Panc1 (cell line): ENCODE measurements around the gene KDM4D. TPM values are rescaled to one million over a fixed set of nuclear protein-coding genes. Genes with fewer than 3 reads are reported as not detected.

ENCODE experiments used
- ATAC-seq: fragments of 200-7000 bp; cut with Tn5 transposase; 2 replicates; pipeline ENCODE4 v1.9.1; 2020; ENCODE audit warnings: mild to moderate bottlenecking, moderate library complexity
- BruUV-seq: library from RNA; stranded (reverse); fragments of 400-500 nt; replicated peaks from 2 replicates; lab custom pipeline; 2021; lab: Mats Ljungman, UMichigan
- CTCF ChIA-PET: fragments of 300-600 bp; sonication (Branson Sonifier 250); formaldehyde crosslinking; loops from one replicate; lab custom pipeline; 2022; ENCODE audit warnings: antibody characterized with exemption; lab: Charles Lee
- POLR2A ChIA-PET: fragments of 300-600 bp; sonication (Branson Sonifier 250); formaldehyde crosslinking; loops from one replicate; lab custom pipeline; 2022; ENCODE audit warnings: antibody characterized with exemption; lab: Charles Lee
- DNase-seq: peaks from one replicate; pipeline ENCODE4 v3.0.0-alpha.2; 2010; ENCODE audit warnings: low read depth, low spot score
- H3K27ac ChIP-seq: 2 replicates; pipeline ENCODE4 v1.5.1; 2011; ENCODE audit warnings: mild to moderate bottlenecking, low read length, inconsistent platforms
- H3K27me3 ChIP-seq: fragments of 200-500 bp; sonication (Bioruptor generic); 2 replicates; pipeline ENCODE4 v1.6.0; 2014; ENCODE audit warnings: low read length, inconsistent platforms; ENCODE audit not compliant: control insufficient read depth, insufficient read depth
- H3K36me3 ChIP-seq: fragments of 200-500 bp; sonication (Bioruptor generic); 2 replicates; pipeline ENCODE4 v1.5.1; 2014; ENCODE audit warnings: inconsistent platforms, mild to moderate bottlenecking, low read length, moderate library complexity; ENCODE audit not compliant: control insufficient read depth, insufficient read depth
- H3K4me1 ChIP-seq: 2 replicates; pipeline ENCODE4 v1.5.1; 2011; ENCODE audit warnings: inconsistent platforms, mild to moderate bottlenecking, low read length, moderate library complexity; ENCODE audit not compliant: control insufficient read depth, insufficient read depth
- H3K4me3 ChIP-seq, 2 experiments: 2 replicates each; pipeline ENCODE4 v1.5.1; 2011 to 2012; ENCODE audit warnings: low read depth in 2 of 2, low read length in 2 of 2, mild to moderate bottlenecking in 2 of 2, inconsistent platforms in 1 of 2, moderate library complexity in 1 of 2
- H3K9me3 ChIP-seq: fragments of 200-500 bp; sonication (Bioruptor generic); 2 replicates; pipeline ENCODE4 v1.5.1; 2014; ENCODE audit warnings: low read depth, mild to moderate bottlenecking, inconsistent platforms, low read length, moderate library complexity; ENCODE audit not compliant: control insufficient read depth, insufficient read depth
- POLR2AphosphoS5 ChIP-seq: IDR thresholded peaks from 2 replicates; pipeline ENCODE4 v1.6.1; 2012; ENCODE audit warnings: mild to moderate bottlenecking, low read depth, low read length, moderate library complexity
- SIN3A ChIP-seq: IDR thresholded peaks from 2 replicates; pipeline ENCODE4 v1.6.1; 2012; ENCODE audit warnings: low read depth, mild to moderate bottlenecking, low read length, moderate library complexity, borderline replicate concordance; ENCODE audit not compliant: insufficient read depth
- TCF7L2 ChIP-seq: IDR thresholded peaks from 2 replicates; pipeline ENCODE4 v1.6.1; 2011; ENCODE audit warnings: mild to moderate bottlenecking, low read depth, low read length, inconsistent platforms
- in situ Hi-C: cut with HindIII; loops from 2 replicates; pipeline ENCODE4 v1.10.0; 2016; ENCODE audit warnings: low sequenced_read_pairs, low pct_unique_long_range_greater_than_20kb
- intact Hi-C: fragments of 100-400 bp; cut with micrococcal nuclease; formaldehyde crosslinking; loops from one replicate; pipeline ENCODE4 v1.10.0; 2022; ENCODE audit not compliant: unreplicated experiment
- total RNA-seq: library from RNA; stranded (reverse); gene quantifications from one replicate; pipeline ENCODE4 v1.2.1, GENCODE V29; 2021; ENCODE audit not compliant: unreplicated experiment
- TF ChIP-seq, protein P1 (sequence below), 2 experiments: IDR thresholded peaks; 2 replicates each; pipeline ENCODE4 v1.6.1; 2011 to 2012; ENCODE audit warnings: low read depth in 2 of 2, control low read depth in 1 of 2, low read length in 1 of 2, mild to moderate bottlenecking in 1 of 2, moderate library complexity in 1 of 2; ENCODE audit not compliant: insufficient read depth in 1 of 2
- TF ChIP-seq, protein P2 (sequence below): fragments of 450-650 bp; IDR thresholded peaks from 2 replicates; pipeline ENCODE4 v1.5.1; 2017; ENCODE audit warnings: mild to moderate bottlenecking

KDM4D gene
- total RNA-seq, 1 experiment from 2014 or later = 0.87 TPM

DNA sequence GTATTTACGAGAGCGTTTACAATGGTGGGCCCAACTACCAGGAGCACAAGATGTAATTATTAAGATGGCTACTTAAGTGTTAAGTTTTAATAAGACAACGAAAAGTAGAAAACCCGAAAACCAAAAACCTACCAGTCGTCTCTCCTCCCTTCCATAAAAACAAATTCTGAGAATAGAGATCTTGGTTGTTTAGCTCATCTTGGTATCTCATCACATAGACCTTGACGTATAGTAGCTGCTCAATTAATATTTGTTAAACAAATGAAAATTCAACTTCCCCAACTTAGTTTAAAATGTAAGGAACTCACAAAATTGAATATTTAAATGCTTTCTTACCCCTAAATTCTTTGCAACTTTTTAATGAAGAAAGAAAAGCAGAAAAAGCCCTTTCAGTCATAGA is 669 bp downstream of the KDM4D start:
- DNase-seq (no peak), ATAC-seq (no peak)
- CTCF ChIA-PET = no interaction called here
- BruUV-seq = no TSS peak
- Histone ChIP-seq H3K9me3 (no peaks in the 10 kb centered on the region), H3K27me3 (no peaks in the 10 kb centered on the region), H3K4me3 (peak overlapping the region; percentile 93), H3K36me3 (peaks cover 30% of the 10 kb centered on the region), H3K4me1 (peaks cover 10% of the 10 kb centered on the region; the same call in 1 of the 2 replicates), H3K27ac (peak overlapping the region; percentile 99)
- TF ChIP-seq SIN3A (no peak), POLR2AphosphoS5 (no peak), TCF7L2 (no peak)
- TF ChIP-seq, protein P1, sequence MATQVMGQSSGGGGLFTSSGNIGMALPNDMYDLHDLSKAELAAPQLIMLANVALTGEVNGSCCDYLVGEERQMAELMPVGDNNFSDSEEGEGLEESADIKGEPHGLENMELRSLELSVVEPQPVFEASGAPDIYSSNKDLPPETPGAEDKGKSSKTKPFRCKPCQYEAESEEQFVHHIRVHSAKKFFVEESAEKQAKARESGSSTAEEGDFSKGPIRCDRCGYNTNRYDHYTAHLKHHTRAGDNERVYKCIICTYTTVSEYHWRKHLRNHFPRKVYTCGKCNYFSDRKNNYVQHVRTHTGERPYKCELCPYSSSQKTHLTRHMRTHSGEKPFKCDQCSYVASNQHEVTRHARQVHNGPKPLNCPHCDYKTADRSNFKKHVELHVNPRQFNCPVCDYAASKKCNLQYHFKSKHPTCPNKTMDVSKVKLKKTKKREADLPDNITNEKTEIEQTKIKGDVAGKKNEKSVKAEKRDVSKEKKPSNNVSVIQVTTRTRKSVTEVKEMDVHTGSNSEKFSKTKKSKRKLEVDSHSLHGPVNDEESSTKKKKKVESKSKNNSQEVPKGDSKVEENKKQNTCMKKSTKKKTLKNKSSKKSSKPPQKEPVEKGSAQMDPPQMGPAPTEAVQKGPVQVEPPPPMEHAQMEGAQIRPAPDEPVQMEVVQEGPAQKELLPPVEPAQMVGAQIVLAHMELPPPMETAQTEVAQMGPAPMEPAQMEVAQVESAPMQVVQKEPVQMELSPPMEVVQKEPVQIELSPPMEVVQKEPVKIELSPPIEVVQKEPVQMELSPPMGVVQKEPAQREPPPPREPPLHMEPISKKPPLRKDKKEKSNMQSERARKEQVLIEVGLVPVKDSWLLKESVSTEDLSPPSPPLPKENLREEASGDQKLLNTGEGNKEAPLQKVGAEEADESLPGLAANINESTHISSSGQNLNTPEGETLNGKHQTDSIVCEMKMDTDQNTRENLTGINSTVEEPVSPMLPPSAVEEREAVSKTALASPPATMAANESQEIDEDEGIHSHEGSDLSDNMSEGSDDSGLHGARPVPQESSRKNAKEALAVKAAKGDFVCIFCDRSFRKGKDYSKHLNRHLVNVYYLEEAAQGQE (IDR thresholded peaks at IDR 0.05; ENCODE audit: insufficient read depth in 1 of 2, low read depth in 2 of 2, low read length in 1 of 2) = no peak
- TF ChIP-seq, protein P2, sequence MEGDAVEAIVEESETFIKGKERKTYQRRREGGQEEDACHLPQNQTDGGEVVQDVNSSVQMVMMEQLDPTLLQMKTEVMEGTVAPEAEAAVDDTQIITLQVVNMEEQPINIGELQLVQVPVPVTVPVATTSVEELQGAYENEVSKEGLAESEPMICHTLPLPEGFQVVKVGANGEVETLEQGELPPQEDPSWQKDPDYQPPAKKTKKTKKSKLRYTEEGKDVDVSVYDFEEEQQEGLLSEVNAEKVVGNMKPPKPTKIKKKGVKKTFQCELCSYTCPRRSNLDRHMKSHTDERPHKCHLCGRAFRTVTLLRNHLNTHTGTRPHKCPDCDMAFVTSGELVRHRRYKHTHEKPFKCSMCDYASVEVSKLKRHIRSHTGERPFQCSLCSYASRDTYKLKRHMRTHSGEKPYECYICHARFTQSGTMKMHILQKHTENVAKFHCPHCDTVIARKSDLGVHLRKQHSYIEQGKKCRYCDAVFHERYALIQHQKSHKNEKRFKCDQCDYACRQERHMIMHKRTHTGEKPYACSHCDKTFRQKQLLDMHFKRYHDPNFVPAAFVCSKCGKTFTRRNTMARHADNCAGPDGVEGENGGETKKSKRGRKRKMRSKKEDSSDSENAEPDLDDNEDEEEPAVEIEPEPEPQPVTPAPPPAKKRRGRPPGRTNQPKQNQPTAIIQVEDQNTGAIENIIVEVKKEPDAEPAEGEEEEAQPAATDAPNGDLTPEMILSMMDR = no peak
- in situ Hi-C loops = no loop called here
- POLR2A ChIA-PET = no interaction called here
- intact Hi-C loops = loop anchor here (5.0 to 10.0 kb wide), 2 partner anchors 93 to 181 kb away; partner anchors contain the start of gene SRSF8

DNA sequence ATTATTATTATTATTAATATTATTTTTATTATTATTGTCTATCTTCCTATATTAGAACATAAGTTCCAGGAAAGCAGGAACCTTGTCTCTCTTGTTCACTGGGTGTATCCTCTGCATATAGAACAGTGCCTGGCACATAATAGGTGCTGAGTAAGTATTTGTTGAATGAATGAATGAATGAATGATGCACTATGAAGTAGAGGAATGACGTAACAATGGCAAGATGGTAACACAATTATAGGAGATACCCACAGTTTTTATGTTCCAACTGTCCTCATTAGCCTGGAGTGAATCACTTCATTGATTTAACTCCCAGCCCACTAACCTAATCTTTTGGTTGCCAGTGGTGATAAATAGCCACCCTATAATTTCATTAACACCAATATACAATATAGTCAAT is 2.1 kb downstream of the KDM4D start:
- Histone ChIP-seq H3K27ac (no peak overlapping the region), H3K4me3 (no peak overlapping the region), H3K4me1 (peaks cover 10% of the 10 kb centered on the region; the same call in 1 of the 2 replicates), H3K27me3 (no peaks in the 10 kb centered on the region), H3K36me3 (peaks cover 16% of the 10 kb centered on the region), H3K9me3 (no peaks in the 10 kb centered on the region)
- TF ChIP-seq, protein P1 (IDR thresholded peaks at IDR 0.05; ENCODE audit: insufficient read depth in 1 of 2, low read depth in 2 of 2, low read length in 1 of 2) = no peak
- no peak for TF ChIP-seq TCF7L2
- TF ChIP-seq POLR2AphosphoS5 = no peak
- TF ChIP-seq, protein P2 = no peak
- no peak for TF ChIP-seq SIN3A
- BruUV-seq = no TSS peak
- intact Hi-C loops = loop anchor here (10.0 kb wide), 1 partner anchor 179 kb away; no protein-coding TSS in a partner anchor
- in situ Hi-C loops = no loop called here
- no peak for DNase-seq
- POLR2A ChIA-PET = no interaction called here
- no peak for ATAC-seq
- CTCF ChIA-PET = no interaction called here
